GM18868 (cell line): Measurements from ENCODE around the gene SPATA16.

Source experiments
- ATAC-seq: cut with Tn5 transposase; IDR thresholded peaks from one replicate; pipeline ENCODE4 v1.9.1; 2021; ENCODE audit warnings: mild to moderate bottlenecking, moderate library complexity; ENCODE audit not compliant: unreplicated experiment

Gene SPATA16

DNA sequence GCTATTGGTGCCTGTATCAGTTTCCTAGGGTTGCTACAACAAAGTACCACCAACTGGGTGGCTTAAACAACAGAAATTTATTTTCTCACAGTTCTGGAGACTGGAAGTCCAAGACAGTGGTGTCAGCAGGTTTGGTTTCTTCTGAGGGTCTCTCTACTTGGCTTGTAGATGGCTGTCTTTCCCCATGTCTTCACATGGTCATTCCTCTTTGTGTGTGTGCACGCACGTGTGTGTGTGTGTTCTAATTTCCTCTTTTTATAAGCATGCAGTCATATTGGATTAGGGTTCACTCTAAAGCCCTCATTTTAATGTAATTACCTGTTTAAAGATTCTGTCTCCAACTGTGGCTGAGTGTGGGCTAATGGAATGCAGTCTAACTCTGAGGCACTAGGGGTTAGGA is 182.5 kb downstream of the SPATA16 start:
- ATAC-seq = no peak

DNA sequence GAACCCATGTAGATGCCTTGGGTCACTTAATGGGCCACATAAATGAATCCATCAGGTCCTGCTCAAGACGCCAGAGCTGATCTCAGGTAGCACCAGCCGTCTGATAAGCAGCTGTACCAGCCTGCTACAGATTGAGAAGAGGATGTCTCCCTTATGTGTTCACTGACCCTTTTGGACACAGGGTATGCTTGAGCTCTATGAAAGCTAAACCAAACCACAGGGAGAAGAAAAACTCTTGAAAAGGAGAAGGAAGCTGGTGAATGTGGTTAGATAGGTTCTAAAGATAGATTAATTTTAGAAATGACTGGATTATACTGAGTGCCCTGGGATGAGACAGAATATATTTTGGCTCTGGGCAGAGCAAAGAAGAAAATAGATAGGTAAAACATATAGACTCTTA is 187.5 kb downstream of the SPATA16 start:
- no peak for ATAC-seq

DNA sequence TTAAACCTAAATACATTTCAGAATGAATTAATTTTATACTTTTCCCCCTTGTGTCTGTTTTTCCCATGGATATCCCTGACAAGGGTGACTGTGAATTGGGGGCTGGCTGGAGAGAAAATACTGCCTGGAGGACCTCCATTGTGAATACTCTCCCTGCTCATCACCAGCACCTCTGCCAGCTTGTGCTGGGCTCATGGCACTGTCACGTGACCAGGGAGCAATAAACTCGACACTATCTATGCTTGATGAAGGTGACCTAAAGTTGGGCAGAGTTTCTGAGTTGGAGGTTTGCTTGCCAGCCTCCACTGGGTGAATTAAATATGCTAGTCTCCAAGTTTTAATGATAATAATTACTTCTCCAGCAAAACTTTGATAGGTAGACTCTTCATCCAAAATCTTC is 189.5 kb downstream of the SPATA16 start:
- ATAC-seq = no peak

DNA sequence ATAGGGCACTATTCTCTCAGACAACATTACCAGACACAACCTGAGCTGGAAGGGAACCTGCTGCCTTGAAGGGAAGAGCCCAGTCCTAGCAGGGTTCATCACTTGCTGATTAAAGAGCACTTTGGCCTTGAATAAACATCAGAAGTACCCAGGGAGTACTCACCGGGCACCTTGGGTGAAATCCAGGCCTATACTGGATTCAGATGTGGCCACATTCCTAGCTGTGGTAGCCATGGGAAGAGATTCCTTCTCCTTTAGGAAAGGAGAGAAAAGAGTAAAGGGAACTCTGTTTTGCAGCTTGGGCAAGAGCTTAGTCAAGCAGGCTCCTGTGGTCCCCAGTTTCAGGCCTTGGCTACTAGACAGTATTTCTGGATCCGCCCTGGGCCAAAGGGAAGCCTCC is 195.0 kb downstream of the SPATA16 start:
- no peak for ATAC-seq

DNA sequence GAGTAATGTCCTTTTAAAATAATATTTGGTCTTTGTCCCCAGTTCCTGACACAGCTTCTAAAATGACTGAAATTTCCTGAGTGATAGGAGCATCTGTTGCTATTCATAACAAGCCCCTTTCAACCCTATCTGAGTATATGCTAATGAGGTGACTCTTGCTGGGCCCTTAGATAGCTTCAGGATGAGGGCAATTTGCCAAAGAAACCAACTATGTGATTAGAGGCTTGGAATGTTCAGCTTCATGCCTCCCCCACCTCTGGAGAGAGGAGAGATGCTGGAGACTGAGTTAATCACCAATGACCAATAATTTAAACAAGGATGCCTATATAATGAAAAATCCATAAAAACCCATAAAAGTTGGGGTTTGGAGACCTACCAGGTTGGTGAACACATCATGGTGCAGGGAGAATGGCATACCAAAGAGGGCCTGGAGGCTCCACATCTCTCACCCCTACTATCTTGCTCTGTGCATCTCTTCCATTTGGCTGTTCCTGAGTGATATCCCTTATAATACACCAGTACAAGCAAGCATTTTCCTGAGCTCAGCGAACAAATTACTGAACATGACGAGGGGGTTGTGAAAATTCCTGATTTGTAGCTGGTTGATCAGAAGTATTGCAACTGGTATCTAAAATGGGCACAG is 201.3 kb downstream of the SPATA16 start:
- ATAC-seq = no peak

DNA sequence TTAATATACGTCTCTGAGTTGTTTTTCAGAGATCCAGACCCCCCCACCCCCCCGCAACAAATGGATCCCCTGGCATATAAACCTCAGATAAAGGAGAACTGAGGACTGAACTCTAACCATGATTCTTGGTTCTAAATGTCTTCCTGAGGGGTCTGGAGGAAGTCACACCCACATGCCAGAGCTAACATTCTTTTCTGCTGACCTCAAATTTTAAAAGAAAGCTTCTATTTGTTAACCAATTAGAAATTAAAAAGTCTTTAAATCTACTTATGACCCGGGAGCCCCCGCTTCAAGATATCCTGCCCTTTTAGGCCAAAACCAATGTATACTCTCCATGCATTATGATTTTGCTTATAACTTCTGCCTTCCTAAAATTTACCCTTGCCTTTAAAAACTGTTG is 202.2 kb downstream of the SPATA16 start:
- no peak for ATAC-seq

DNA sequence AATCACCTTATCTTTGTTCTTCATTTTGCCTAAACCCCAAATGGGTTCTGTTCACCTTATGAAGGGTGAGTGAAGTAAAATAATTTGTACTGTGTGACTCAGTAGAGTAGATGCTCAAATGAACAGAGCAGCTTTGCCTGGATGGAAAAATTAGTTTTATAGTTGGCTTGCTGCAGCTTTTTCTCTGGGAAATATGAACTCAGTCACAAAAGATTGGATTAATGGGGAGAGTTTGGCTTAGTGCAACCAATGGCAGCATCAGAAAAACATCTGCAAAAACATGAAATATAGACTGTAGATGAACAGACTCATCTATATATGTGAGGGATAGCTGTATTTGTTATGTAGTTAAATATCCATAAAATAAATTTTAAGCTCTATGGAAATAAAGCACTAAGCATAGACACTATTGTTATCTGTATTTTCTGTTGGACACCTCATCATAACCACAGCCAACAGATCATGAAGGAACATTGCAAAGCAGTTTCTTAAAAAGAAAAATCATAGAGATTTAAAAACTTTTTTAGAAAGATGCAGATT is 209.2 kb downstream of the SPATA16 start:
- no peak for ATAC-seq

DNA sequence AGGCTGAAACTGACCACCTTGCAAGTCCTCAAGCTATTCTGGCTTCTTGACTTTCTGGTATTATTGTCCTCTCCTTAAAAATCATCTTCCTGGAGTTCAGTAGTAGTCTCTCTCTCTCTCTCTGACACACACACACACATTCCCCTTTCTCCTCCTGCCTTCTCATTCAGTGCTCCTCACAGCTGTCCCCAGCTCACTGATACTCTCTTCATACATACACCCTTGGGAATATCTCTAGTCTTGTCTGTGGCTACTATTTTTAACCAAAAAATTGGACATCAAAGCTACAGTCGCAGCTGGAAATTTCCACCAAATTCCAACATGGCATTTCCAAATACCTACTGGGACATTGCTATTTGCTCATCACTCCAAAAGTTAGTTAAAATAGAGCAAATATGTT is 211.6 kb downstream of the SPATA16 start:
- no peak for ATAC-seq

DNA sequence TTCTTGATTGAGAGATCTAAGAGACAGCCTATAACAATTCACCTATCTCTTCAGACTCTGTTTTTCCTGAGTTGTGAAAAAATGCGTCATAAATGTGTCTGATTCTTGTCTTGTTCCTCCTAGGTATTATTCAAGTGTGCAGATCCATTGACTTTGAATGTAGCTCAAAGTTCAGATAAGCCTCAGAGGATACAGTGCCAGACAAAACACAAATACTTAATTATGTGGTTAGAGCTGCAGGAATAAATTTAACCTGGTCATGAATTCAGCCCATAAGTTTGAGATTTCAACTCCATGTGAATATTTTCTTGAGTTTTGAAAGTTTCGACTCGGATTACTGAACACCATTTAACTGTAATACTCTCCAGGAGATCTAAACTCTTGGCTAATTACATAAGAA is 216.5 kb downstream of the SPATA16 start:
- ATAC-seq = no peak

DNA sequence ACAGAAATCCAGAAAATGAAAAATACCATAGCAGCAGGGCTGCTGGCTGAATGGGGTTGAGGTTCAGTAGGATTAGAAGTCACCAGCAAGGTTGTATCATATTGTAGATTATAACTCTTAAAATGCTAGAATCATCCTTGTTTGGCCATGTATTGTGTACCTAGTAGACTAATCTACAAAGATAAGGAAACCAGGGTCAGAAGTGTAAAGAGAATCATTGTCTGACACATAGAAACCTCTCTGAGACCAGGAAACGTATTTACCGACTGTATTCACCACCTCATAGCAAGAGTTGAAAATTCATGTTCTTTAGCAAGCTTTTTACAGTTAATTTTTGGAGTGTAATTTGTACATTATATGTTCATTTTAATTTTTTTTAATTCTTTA is 221.7 kb downstream of the SPATA16 start:
- ATAC-seq = no peak

DNA sequence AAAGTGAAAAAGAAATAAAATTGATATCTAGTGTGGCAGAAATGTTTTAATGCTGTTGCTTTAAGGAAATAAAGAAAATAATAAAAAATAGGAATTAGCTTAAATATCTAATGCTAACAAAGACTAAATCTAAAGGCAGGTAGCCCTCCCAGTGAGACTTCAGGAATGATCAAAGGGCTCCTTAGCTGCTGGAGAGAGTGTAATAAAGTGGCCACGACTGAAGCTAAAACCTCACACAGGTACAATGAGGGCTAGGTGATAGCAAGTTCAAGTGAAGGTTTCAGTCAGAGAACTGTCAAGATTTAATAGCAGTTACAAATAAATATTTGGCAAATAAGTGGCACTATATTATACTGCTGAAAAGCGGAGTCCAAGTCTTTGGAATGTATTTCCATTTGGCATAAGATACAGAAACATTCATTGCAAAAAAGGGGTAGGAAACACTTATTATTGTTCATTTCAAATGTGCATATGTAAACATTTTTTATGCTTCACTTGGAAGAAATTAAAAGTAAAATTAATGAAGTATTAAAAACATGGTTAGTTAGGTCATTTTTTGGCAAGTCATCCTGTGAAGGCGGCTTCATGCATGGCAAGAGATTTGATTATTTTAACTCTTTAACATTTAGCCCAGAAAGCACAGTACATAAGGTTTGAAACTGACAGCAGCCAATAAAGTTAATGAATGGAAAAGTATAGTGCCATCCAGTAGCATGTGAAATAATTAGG is 222.3 kb downstream of the SPATA16 start:
- ATAC-seq = no peak

DNA sequence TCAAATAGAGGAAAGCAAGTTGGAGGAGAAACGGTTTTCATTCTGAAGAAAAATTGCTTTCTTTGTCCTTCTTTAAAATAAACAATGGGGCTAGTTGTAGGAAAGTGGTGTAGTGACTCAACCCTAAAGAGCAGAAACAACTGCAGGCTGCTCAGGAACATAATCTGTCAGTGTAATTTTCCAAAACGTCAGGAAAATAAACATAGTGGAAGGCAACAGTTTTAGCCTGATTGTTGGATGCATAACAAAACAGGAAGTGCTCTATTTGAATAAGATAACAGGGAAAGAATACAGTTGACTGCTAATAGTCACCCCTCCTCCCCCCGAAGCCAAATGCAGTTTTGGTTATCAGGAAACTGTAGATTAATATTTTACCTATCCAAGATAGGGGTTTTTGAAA is 222.9 kb downstream of the SPATA16 start:
- no peak for ATAC-seq

DNA sequence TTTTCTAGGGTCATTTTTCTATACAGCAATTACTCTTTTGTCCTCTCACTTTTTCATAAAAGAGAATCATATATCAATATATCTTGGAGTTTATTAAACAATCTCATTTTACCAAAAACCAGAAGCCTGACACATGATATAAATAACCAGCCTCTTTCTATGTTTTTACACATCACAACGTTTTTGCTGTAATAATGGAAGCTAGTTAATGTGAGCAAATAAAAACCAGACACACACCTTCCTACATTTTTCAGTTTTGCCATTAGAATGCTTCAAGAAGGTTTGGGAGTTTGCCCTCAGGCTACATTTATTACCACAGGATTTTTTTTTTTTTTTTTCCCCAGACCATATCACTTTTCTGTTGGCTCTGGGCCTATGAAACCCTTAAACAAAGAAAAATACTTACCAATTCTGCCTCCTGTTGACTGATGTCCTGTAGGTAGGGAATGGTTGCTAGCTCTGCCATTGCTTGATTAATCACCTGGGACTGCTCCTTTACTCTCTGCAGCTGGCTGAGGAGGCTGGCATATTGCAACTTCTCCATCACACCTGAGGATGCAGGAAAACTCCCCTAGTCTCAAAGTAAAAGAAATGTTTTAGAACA is 225.0 kb downstream of the SPATA16 start:
- ATAC-seq = no peak

DNA sequence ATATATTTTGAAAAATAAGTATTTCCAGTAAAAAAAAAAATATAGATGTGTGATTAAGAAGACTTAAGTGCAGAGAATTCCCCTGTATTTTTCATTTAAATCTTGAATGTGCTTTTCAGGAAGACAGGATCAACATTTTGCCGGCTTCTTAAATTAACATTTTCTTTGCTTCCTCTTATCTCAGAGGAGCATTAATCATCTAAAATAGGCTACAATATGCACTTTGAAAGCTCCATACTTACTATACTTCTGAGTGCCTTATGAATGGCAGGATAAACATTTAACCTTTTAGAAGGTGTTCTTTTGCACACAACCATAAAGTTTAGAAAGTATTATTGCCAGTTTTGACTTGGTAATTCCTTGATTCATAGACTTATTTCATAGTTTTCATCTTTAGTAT is 226.2 kb downstream of the SPATA16 start:
- ATAC-seq = no peak

DNA sequence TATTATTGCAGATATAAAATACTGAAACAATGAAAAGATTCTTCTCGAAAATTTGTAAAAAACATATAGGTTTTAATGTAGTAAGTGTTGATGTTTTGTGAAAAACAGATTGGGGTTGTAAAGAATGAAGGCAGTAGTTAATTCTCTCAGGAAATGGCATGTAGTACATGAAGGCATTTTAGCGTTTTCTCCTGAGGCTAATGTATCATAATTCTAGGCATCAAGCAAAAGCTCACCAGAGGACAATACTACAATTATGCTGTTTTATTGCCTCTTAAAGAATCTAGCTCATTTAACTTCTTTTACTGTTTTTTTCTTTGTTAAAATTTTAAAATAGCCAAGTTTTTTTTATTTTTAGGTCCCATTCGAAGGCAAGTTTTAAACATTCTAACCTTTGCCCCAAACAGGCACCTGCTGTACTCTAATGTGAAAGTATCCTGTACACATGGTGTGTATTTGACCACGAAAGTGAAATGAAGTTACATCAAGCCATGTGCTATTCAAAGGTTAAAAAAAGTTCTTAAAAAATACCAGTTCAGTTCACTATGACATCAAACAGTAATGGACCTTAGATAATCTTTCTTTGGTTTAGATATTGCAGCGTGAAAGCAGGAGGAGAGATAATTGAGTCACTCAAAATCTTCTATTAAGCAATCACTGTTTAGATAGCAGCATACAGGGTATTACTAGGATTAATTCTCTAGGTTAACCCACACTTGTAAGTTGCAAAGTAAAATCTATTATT is 227.0 kb downstream of the SPATA16 start:
- no peak for ATAC-seq

DNA sequence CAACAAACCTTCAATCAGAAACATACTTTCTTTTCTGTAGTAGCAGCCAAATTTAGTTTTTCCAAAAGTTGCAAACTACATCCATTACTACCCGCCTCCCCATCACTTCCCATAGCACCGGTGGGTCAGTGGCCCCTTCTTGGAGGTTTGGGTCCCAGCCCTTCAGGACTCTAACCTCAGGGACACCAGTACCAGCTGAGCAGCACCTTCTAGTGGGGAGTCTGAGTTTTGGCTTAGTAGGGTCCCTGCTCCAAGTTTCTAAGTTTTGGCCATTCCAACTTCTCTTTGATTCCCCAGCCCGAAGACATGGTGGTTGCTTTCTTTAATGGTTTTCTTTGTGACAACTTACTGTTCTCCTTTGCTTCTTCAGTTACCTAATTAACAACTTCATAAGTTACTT is 229.9 kb downstream of the SPATA16 start:
- ATAC-seq = no peak

DNA sequence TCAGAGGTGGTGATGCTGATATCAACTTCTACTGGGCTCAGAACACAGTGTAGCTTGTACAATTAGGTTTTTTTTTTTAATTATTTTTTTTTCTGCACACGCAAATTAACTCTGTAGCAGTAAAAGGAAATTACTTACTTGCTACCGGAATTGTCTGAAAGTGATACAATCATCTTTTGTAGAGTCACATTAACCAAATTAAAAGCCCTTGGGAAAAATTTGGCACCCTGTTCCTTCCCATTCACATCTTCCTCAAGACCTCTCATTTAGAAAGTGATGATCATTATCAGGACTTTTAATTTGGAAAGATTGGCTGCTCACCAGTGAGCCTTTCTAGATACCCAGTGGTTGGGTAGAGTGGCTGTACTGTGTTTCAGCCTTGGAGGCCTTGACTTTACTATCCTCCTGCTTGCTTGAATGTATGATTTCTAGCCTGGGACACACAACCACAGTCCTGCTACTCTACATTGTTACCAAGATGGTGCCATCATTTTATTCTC is 232.2 kb downstream of the SPATA16 start:
- no peak for ATAC-seq

DNA sequence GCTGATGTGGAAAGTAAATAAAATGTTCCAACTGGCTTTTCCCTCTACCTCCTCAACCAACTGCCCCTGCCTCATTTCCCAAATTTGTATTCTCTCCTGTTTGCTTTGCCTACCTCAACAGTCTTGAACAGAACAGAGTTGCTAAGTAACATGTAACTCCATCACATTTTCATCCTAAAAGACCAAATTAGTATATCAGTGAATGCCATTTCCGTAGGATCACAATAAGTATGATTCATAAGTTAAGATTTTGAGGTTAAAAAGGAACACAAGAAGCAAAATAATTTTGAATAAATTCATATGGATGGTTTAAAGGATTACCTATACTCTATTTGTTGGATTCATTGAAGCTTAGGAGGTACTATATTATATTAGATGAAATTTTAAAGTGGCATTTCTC is 235.6 kb downstream of the SPATA16 start:
- ATAC-seq = no peak

DNA sequence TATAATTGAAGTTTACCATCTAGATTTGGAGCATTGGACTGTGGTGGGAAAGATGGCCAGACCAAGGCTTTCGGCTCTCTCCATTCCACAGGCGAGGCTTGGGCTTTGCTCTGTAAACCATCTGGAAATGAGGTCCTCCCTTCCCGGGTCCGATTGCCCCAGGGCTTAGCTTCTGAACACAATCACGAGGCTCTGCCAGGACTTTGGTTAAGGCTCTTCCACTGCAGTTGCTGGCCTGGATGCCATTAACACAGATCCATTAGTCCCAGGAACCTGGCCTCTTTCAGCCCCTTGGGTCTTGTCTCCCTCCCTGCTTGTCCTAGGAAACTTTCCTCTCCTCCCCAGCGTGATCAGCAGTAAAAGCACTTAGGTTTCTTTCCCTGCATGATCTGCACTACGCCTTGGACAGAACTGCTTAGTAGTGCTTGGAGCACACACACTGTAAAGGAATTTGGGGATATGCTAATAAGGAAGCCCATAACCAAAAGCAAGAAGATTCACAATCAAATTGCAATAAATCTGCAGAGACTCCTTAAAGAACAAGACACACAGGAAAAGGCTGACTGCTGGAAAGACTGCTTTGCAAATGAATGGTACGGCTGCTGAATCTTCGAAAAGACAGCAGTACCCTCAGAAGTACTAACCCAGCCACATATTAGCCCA is 236.2 kb downstream of the SPATA16 start:
- ATAC-seq = no peak

DNA sequence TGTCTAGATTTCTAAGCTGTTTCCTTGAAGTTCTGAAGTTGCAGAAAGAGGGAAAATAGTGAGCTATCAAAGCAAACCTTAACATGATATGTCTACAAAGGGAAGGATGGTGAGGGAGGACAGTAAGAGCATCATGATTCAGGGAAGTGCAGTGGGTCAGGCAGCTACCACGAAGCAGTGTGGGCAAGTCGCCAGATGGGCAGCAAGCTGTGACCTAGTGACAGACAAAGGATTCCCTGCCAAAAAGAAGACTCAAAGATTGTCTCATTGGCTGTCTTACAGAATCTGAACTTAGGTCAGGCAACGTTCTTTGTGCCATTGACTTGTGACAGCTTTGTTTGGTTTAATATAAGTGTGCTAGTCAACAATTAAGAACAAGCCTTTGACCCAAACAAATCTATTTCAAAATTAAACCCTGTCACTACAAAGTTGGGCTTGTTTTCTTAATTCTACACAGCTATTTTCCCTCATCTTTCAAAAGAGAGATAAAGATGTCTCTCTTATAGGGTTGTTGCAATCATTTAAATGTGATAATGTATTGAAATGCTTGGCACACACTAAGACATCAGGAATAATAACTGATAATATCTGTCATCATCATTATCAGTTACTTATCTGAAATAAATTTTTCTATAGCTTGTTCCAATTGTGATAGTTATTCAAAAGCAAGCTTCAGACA is 237.3 kb downstream of the SPATA16 start:
- ATAC-seq = no peak
